ENCODE measurements around the gene ANTKMT. TPM values are rescaled to one million over a fixed set of nuclear protein-coding genes. Genes with fewer than 3 reads are reported as not detected.

ANTKMT gene
- total and polyA plus RNA-seq, 2 of the 4 experiments (the other 2 are of a cell fraction) = 7.3 to 16.2 TPM

GRCh38 chr16:761625-762513 lies 40.9 kb downstream of the ANTKMT start (continued):
- TF ChIP-seq SMC3 (IDR thresholded peaks at IDR 0.05; ENCODE audit: low read depth, low read length) = no peak

- Histone ChIP-seq H3K36me3 (ENCODE audit: control insufficient read depth, insufficient read depth, low read length) (no peaks in the 10 kb centered on the region), H2BK5ac (ENCODE audit: low read depth, low read length, poor library complexity, severe bottlenecking) (no peak overlapping the region), H2AK5ac (ENCODE audit: low read depth, low read length) (no peak overlapping the region), H3K9me1 (ENCODE audit: insufficient read depth, low read length) (no peaks in the 10 kb centered on the region), H2BK120ac (ENCODE audit: low read depth, low read length) (no peak overlapping the region), H3K27ac (ENCODE audit: insufficient read depth, low read length) (no peak overlapping the region), H3K4me1 (ENCODE audit: control insufficient read depth, insufficient read depth, low read length) (no peaks in the 10 kb centered on the region), H3K18ac (ENCODE audit: low read depth, low read length) (no peak overlapping the region), H3K79me1 (ENCODE audit: low read depth in 1 of 2, low read length in 2 of 2) (no peaks in the 10 kb centered on the region), H3K23ac (ENCODE audit: low read depth, low read length) (no peak overlapping the region), H4K8ac (ENCODE audit: low read depth in 2 of 2, low read length in 2 of 2) (no peak overlapping the region), H3K27me3 (ENCODE audit: control insufficient read depth, insufficient read depth, low read length) (peaks cover 4% of the 10 kb centered on the region; the same call in 1 of the 2 replicates), H3K9me3 (ENCODE audit: control insufficient read depth, insufficient read depth, low read length) (no peaks in the 10 kb centered on the region), H3K9ac (ENCODE audit: low read depth, low read length) (no peak overlapping the region), H3K4me2 (ENCODE audit: low read depth, low read length) (no peak overlapping the region), H4K5ac (ENCODE audit: low read depth, low read length) (no peak overlapping the region), H4K20me1 (ENCODE audit: insufficient read depth, low read length) (no peaks in the 10 kb centered on the region), H2AK9ac (replicated peaks; ENCODE audit: low read depth, low read length, poor library complexity) (no peak overlapping the region), H4K91ac (ENCODE audit: insufficient read depth, low read depth, low read length) (no peak overlapping the region), H2BK20ac (ENCODE audit: low read depth, low read length) (no peak overlapping the region), H3K4ac (ENCODE audit: low read depth, low read length) (no peak overlapping the region), H2BK15ac (ENCODE audit: low read depth, low read length) (no peak overlapping the region), H2AFZ (replicated peaks; ENCODE audit: low read length, poor library complexity) (no peak overlapping the region), H3K56ac (ENCODE audit: extremely low read depth, insufficient read depth, low read length) (no peak overlapping the region), H3K4me3 (ENCODE audit: insufficient read depth, low read depth, low read length) (no peak overlapping the region), H3K14ac (replicated peaks; ENCODE audit: low read depth, low read length) (no peak overlapping the region)
- TF ChIP-seq CHD1 (IDR thresholded peaks at IDR 0.05; ENCODE audit: low read depth, low read length) (no peak), MAZ (IDR thresholded peaks at IDR 0.05; ENCODE audit: borderline replicate concordance, low read depth, low read length) (no peak), RCOR1 (IDR thresholded peaks at IDR 0.05; ENCODE audit: insufficient replicate concordance, low read length) (no peak), POLR2A (IDR thresholded peaks at IDR 0.05; ENCODE audit: low read depth, low read length) (no peak), CTCF (conservative IDR thresholded peaks at IDR 0.05; ENCODE audit: low read depth, low read length) (no peak)
- ChIA-PET POLR2A (ENCODE audit: unreplicated experiment) (no interaction called here), CTCF (no interaction called here)
- in situ Hi-C loops (cut with MboI; ENCODE audit: low sequenced_read_pairs) (no loop called here), dilution Hi-C loops (cut with HindIII; ENCODE audit: low sequenced_read_pairs, unreplicated experiment) (no loop called here), intact Hi-C loops (cut with micrococcal nuclease) (no loop called here)
- no TSS peak for BruUV-seq (replicated peaks)
- DNase-seq = no peak
- WGBS, 2 experiments (ENCODE audit: extremely low coverage in 2 of 2, insufficient read length in 1 of 2) = no CpG with 5 or more reads among the region's 17 CpGs
- no peak for ATAC-seq (ENCODE audit: low read depth)
Measured at GRCh38 chr16:762595-763268, 41.8 kb downstream of the ANTKMT start.

Data from IMR-90 (cell line).